Brain microvascular endothelial cell (primary cell): Measurements from ENCODE around the gene ZNF346.

Source experiments
- DNase-seq: peaks from one replicate; pipeline ENCODE4 v3.0.0-alpha.2; 2020
- H3K27ac ChIP-seq: fragments of 250-450 bp; sonication (Bioruptor Pico); 2 replicates; pipeline ENCODE4 v1.5.1; 2020; ENCODE audit warnings: mild to moderate bottlenecking, moderate library complexity
- H3K27me3 ChIP-seq: fragments of 250-450 bp; sonication (Bioruptor Pico); replicated peaks from 2 replicates; pipeline ENCODE4 v1.5.1; 2020; ENCODE audit warnings: mild to moderate bottlenecking
- H3K36me3 ChIP-seq: fragments of 250-450 bp; sonication (Bioruptor Pico); replicated peaks from 2 replicates; pipeline ENCODE4 v1.5.1; 2020; ENCODE audit warnings: mild to moderate bottlenecking
- H3K4me3 ChIP-seq: 2 replicates; pipeline ENCODE4 v1.5.1; 2011; ENCODE audit warnings: low read depth, mild to moderate bottlenecking, control low read depth, low read length, moderate library complexity
- CTCF ChIP-seq: IDR thresholded peaks from 2 replicates; pipeline ENCODE4 v1.5.1; 2011; ENCODE audit warnings: low read depth, mild to moderate bottlenecking, moderate library complexity, low read length, control low read depth, inconsistent platforms; ENCODE audit errors: missing control alignments
- in situ Hi-C: cut with HindIII; loops from 2 replicates; pipeline ENCODE4 v1.10.0; 2017; ENCODE audit warnings: low sequenced_read_pairs, low pct_ligation_motif_present

ZNF346 gene

GRCh38 chr5:177099422-177100093, 77.1 kb downstream of the ZNF346 start:
- DNase-seq = no peak
- TF ChIP-seq CTCF = no peak
- Histone ChIP-seq H3K27me3 (no peaks in the 10 kb centered on the region), H3K27ac (no peak overlapping the region), H3K4me3 (no peak overlapping the region), H3K36me3 (no peaks in the 10 kb centered on the region)
- in situ Hi-C loops = no loop called here

DNA sequence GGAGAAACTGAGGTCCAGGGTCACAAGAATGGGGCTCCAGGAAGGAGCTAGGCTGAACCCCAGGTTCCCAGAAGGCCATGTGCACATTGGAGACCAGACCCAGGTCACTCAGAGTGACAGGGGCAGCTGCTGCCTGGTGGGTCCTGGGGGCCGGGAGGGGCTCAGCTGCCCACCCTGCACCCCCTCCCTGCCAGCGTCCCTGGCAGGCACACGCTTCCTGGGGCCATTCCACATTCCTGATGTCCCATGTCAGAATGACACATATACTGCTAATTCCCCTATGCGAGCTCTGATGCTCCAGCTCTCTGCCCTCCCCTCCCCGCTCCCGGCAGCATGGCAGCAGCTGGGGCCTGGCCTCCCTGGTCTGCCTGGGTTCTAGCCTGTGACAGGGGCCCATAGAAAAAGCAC, 78.2 kb downstream of the ZNF346 start:
- TF ChIP-seq CTCF = no peak
- Histone ChIP-seq H3K36me3 (no peaks in the 10 kb centered on the region), H3K4me3 (no peak overlapping the region), H3K27me3 (no peaks in the 10 kb centered on the region), H3K27ac (no peak overlapping the region)
- no peak for DNase-seq
- in situ Hi-C loops = no loop called here

- H3K4me3 ChIP-seq = no peak overlapping the region
- no peak overlapping the region for H3K27ac ChIP-seq
- H3K36me3 ChIP-seq = no peaks in the 10 kb centered on the region
- no peak for DNase-seq
- H3K27me3 ChIP-seq = no peaks in the 10 kb centered on the region
- in situ Hi-C loops = no loop called here
- no peak for TF ChIP-seq CTCF
Observed at GRCh38 chr5:177103523-177104253, 81.2 kb downstream of the ZNF346 start.

GRCh38 chr5:177105691-177106476, 83.4 kb downstream of the ZNF346 start:
- in situ Hi-C loops = no loop called here
- TF ChIP-seq CTCF = no peak
- Histone ChIP-seq H3K27ac (no peak overlapping the region), H3K4me3 (no peak overlapping the region), H3K36me3 (no peaks in the 10 kb centered on the region), H3K27me3 (no peaks in the 10 kb centered on the region)
- DNase-seq = no peak

DNA sequence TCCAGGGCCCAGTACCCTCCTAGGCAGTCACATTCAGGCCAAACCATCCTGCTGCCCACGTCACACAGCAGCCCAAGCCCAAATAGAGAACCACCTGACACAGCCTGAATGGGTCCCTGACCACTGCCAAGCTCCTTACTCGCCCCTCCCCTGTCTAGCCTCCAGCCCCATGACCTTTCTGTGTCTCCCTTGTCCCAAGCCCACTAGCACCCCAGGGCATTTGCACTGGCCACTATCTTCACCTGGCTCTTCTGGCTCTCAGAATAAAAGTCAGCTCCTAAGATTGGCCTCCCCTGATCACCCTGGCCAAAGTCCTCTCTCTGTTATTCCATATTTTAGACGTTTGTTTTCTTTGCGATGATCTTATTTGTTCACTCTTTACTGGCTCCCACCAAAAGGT, 84.7 kb downstream of the ZNF346 start:
- TF ChIP-seq CTCF = no peak
- Histone ChIP-seq H3K27ac (no peak overlapping the region), H3K4me3 (no peak overlapping the region), H3K36me3 (no peaks in the 10 kb centered on the region), H3K27me3 (no peaks in the 10 kb centered on the region)
- no peak for DNase-seq
- in situ Hi-C loops = no loop called here
